GM19467 (cell line): Measurements from ENCODE around the gene LRRC56.
"Not testable (repeated sequence)": the region's sequence is repeated elsewhere in the genome, so short reads cannot be mapped to it uniquely, and the experiment has no call there.

ENCODE experiments used
- ATAC-seq: cut with Tn5 transposase; IDR thresholded peaks from one replicate; pipeline ENCODE4 v1.9.1; 2021; ENCODE audit warnings: mild to moderate bottlenecking, moderate library complexity; ENCODE audit not compliant: unreplicated experiment

LRRC56 gene

DNA sequence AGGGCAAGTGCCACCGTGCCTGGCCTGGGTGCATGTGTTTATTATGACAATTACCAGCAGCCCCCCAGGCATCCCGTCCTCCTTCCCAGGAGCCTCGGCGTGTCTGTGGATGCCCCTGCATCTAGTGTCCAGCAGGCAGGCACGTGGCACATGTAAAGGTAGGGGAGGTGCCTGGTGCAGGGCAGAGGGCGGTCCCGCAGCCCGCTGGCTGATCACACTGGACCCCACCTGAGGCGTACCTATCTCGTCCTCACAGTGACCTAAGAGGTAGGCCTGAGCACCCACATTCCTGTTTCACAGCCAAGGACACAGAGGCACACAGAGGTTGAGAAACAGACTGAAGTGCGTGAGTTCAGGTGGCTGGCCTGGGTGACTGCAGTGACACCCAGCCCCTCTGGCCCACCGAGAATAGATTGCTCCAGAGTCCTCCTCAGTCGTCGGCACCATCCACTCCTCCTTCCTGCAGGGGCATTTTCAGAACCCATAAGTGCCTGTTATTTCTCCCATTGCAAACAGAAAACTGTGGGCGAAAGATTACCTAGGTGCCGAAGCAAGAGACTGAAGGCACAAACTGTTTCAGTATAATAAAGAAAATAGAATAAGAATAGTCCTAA lies 35.9 kb downstream of the LRRC56 start:
- no peak for ATAC-seq

DNA sequence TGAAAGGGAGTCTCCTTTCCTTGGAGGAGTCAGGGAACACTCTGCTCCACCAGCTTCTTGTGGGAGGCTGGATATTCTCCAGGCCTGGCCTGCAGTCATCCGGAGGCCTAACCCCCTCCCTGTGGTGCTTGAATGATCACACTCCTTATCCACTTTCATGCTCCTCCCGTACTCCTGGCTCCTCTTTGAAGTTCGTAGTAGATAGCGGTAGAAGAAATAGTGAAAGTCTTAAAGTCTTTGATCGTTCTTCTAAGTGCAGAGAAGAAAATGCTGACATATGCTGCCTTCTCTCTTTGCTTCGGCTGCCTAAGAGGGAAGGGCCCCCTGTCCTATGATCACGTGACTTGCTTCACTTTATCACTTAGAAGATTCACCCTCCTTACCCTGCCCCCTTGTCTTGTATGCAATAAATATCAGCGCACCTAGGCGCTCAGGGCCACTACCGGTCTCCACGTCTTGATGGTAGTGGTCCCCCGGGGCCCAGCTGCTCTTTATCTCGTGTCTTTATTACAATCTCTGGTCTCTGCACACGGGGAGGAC lies 36.8 kb downstream of the LRRC56 start:
- ATAC-seq, result not testable (repeated sequence)

DNA sequence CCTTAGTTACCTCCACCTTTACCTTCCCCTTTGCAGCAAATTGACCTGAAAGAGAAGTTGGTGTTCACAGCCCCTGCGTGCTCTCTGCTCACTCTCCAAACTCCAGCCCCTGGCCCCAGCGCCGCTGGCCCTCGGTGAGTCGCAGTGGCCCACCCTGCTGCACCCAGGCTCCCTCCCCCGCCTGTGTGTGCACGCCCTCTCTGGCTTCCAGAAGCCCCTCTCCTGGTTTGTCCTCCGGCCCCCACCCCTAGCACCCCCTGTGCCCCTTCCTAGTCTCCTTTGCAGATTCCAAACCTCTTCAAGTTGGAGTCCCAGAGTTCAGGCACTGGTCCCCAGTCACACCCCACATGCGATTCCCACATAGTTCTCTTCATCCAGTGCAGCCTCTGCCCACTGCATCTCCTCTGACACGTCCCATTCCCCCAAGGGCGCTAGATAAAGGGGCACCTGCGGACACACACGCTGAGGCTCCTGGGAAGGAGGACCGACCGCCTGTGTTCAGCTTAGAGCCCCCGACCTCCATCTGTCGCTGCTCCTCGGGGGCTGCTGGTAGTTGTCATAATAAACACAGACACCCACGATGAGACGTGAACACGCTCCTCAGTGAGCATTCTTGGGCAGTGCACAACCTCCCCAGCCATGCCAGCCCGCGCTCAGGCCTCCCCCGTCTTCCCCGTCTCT lies 37.4 kb downstream of the LRRC56 start:
- ATAC-seq, result no peak

DNA sequence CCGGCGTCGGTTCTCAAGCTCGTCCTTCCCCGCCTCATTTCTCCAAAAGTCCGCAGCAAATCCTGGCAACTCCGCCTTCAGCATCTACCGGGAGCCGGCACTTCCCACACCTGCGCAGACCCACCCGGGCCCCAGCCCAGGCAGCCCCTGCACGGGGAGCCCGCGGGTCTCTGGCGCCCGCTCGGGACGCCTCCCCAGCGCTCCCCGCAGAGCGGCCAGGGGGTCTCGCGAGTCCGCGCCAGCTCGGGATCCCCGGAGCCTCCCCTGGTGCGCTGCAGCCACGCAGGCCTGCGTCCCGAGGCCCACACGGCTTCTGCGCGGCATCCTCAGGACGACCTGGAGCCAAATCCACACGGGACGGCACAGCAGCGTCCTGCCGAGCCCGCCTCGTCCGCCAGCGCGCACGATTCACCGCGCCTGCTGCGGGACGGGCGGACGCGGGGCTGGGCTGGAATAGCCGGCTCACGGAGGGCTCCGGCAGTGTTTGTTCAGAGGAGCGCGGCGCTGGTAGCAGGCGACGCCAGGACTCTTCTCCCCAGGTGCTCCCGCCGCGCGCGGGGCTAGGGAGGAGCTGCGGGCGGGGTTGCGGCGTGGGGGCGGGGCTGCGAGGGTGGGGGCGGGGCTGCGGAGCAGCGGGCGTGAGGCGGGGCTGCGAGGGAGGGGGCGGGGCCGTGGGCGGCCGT lies 38.1 kb downstream of the LRRC56 start:
- ATAC-seq, result peak; percentile 29

DNA sequence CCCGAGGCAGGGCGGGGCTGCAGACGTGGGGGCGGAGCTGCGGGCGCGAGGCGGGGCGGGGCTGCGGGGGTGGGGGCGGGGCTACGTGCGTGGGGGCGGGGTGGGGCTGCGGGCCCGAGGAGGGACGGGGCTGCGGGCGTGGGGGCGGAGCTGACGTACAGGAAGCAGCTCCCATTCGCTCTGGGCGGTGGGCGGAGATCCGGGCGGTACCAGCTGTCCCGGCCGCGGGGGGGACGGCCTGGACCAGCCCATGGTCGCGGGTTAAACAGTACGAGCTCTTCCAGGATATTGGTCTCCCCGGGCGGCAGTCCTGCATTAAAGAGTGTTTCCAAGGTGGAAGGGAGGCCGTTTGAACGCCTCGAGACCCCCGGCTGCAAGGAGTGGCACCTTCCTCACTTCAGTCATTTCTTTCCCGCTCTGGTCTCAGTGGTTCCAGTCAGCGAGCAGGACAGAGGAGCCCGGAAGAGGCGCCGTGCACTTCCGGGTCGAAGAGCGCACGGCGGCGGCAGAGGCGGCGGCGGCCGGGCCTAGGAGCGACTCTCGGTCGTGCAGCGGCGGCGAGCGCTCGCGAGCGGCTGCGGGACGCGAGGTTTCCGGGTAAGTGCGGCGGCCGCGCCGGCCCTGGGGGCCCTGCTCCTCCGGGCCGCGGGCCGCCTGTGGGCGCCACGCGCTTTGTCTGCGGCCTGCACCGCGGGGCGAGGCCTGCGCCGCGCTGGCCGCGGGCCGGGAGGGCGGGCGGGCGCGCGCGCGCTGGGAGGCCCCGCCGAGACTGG lies 38.9 kb downstream of the LRRC56 start, which contains the start of gene PHRF1:
PHRF1 (plus strand) TSS at position 475 of the 773 bp plus-strand sequence. CDS start 5,043 bp downstream, outside the sequence.
- peak; percentile 72 for ATAC-seq

DNA sequence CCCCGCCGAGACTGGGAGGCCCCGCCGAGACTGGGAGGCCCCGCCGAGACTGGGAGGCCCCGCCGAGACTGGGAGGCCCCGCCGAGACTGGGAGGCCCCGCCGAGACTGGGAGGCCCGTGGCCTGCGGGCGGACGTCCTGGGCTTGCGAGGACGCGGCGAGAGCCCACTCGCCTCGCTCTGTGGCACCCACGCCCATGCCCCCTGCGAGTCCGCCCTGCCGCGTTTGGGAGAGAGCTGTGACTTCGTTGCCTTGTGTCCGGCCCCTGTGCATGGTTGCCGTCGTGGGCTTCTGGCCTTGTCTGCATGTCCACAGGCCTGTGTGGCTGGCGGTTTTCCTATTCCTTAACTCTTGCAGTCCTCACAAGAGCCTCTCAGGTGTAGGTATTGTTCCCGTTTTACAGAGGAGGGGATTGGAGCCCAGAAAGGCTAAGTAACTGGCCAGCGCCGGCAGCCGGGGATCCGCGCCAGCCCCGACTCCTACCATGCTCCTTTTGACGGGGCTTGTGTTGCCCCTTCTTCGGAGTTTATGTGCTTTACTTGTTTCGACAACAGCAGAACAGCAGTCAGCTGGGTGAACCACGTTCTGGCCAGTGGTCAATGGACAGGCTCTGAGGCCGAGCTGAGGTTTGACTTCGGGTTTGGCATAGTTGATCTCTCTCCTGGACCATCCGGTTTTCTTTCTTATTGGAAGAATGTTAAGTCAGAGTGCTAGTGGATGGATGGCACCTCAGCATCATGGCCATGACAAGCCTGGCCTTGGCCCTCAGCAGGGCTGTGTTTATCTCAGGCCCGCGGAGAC lies 39.7 kb downstream of the LRRC56 start:
- no peak for ATAC-seq

DNA sequence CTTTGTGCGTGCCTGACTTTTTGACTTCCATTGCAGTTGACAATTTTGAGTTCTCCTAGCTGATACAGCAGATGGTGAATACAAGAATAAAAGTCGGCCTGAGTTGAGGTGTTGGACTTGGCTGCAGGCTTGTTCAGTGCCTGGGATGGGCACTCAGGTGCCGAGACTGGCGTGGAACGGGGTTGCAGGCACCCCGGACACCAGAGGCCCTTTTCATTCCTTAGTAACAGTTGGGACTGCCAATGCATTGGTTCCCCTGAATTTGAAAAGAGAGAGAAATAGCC lies 40.2 kb downstream of the LRRC56 start:
- ATAC-seq, result no peak

DNA sequence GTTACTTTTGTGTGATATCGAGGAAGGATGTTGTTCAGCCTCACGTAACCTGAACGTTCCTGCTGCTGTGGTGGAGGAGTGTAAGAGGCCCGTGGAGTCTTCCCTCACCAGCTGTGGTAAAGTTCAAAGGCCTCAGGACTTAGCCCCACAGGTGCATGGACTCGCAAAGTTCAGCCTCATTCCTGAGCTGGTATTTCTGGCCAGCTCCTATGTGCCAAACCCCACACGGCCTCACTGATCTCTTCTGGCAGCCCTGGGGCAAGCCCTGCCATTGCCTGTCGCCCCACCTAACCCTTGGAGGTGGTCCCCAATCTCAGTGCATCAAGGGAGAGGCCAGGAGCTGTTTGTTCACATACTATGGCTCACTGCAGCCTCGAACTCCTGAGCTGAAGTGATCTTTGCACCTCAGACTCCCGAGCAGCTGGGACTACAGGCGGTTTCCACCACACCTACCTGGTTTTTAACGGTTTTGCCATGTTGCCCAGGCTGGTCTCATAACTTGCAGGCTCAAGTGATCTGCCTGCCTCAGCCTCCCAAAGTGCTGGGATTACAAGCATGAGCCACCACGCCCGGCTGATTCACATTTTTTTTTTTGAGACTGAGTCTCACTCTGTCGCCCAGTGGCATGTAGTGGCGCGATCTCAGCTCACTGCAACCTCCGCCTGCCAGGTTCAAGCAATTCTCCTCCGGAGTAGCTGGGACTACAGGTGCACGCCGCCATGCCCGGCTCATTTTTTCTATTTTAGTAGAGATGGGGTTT lies 41.1 kb downstream of the LRRC56 start:
- ATAC-seq, result no peak

DNA sequence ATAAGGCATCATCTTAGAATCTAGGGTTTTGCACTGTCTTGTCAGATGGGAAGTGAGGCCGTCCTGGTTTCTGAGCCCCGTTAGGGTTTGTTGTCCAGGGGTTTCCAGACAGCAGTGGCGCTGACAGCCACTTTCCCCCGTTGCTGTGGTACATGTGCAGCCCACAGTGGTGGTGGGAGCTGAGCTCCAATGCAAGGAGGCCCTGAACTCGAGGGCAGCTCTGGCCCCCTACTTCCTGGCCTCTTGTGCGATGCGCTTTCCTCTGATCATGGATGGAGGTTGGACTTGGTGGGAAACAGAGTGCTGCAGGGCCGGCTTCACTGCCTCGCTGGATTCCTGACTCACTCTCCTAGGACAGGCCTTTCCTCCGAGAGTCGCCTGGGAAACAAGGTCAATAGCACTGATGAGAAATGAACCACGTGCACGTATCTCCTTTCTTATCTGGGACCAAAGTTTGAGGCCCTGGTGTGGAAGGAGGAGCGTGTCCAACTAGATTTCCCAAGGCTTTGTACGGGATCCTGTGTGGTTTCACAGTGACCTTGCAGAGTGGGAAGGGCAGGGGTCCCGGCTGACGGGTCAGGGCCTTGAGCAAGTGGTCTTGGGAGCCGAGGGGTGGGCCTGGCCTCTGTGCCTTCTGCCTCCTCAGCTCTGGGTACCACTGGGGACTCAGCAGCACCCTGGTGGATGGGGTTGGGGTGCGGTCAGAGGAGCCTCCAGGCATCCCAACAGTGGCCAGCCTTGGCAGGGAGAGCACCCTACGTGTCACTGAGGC lies 42.7 kb downstream of the LRRC56 start:
- no peak for ATAC-seq

DNA sequence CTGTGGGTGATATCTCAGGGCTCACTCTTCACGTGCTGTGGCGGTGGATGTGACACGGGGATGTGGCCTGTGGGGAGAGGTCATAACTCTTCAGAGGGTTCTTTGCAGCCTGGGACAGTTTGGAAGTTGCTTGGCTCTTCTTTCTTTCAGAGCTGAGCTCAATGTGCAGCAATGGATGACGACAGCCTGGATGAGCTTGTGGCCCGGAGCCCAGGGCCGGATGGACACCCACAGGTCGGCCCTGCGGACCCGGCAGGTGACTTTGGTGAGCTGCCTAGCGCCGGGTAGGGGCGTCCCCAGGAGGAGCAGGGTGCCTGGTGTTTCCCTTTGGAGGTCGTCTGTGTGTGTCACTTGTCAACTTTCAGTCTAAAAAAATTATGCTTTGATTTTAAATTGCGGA lies 44.0 kb downstream of the LRRC56 start:
- ATAC-seq, result no peak

DNA sequence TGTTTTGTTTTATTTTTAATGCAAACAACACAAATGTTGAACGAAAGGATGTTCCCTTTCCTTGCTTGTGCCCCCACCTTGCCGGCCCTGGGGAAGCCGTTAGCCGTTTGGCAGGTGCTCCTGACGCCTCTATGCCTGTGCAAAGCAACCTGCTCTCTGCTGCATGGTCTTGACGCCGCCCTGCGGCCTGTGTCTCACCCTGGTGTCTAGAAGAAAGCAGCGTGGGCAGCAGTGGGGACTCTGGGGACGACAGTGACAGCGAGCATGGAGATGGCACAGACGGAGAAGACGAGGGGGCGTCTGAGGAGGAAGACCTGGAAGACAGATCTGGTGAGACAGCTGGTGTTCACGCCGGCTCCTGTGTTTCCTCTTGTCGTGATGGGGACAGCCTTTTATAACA lies 44.4 kb downstream of the LRRC56 start:
- ATAC-seq, result no peak

DNA sequence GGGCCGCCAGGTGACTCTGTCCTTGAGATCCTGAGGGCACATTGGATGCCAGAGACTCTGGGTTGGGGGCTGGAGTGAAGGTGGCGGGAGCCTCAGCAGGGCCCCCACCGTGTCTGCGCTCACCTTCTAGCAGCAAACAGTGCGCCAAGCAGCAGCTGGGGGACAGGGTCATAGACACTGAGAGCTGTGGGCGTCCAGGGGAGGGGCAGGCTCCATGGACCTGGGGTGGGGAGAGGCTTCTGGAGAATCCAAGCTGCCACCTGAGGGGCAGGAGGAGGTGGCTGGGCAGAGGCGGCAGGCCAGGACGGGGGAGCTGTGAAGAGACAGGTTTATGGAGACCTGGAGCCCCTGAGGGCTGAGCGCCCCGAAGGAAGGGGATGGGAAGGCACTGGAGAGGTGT lies 47.0 kb downstream of the LRRC56 start:
- no peak for ATAC-seq

DNA sequence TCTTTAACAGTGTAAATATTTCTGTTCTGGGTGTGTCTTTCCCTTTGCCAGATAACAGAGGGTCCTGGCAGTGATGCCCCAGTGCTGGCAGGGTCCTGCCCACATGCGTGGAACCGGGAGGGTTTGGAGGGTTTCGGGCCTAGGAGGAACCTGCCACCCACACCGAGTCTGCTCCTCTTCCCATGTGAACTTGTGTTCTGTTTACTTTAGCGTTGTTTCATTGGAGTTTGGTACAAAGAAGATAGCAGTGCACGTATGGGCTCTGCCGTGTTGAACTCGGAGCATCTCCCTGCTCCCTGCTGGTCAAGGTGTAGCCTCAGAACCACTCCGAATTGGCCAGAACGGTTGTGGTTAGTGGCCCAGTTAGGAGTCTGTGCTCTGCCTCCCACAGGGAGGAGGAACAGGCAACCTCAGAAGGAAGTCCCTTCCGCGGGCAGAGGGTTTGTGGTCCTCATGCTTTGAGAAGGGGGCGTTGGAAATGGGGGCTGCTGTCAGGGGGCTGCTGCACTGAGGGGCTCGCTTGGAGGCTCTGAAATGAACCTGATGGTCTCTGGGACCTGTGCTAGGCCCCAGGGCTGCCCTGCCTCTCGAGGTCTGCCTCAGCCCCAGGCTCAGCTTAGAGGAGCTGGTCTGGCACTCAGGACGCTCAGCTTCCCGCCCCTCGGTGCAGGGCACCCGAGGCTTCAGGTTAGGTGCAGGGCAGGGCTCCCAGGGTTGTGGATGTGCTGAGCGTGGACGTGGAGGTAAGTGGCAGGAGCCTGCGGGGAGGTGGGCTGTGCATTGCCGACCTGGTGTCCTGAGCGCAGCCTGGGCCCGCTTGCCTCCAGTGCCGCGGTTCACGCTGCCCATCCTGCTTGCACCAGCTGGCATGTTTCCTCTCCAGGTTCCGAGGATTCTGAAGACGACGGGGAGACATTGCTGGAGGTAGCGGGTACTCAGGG lies 49.3 kb downstream of the LRRC56 start:
- no peak for ATAC-seq

DNA sequence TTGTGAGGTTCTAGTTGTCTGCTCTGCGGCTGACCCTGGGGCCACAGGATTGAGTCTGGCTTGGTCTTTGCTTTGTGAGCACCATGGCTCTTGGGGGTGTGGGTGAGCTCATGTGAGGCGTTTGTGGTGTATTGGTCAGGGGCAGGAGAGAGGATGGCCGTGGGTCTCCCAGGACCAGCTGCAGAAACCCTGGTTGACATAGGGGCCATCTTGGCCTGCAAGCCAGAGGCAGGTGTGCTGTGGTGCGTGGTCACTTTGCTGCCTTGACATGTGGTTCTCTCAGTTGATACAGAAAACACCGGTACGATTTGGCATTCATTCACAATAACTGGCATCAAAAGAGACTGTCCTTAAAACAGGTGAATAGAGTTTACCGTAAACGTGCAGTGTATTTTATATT lies 50.2 kb downstream of the LRRC56 start:
- ATAC-seq, result no peak

DNA sequence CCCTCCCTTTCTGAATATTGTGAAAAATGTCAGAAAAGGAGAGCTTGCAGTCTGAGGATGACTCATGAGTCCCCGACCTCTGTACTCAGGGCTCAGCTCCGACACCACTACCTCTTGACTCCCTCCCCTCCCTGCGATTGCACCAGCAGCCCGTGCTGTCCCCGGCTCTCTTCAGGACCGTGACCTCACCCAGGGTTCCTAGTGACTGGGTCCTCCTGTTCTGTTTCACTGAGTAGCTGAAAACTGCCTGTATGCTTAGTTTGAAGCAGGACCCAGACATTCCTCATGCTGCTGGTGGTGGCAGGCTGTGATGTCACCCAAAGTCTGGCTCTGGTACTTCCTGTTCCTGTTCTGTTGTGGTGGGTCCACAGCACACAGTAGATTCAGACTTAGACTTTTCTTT lies 50.7 kb downstream of the LRRC56 start:
- no peak for ATAC-seq

DNA sequence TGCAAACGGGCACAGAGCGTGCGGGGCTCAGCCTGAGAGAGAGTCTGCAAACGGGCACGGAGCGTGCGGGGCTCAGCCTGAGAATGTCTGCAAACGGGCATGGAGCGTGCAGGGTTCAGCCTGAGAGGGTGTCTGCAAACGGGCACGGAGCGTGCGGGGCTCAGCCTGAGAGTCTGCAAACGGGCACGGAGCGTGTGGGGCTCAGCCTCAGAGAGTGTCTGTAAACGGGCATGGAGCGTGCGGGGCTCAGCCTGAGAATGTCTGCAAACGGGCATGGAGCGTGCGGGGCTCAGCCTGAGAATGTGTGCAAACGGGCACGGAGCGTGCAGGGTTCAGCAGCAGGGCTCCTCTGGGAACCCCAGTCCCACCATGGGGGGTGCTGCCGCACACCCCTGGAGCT lies 52.5 kb downstream of the LRRC56 start:
- ATAC-seq, result no peak

DNA sequence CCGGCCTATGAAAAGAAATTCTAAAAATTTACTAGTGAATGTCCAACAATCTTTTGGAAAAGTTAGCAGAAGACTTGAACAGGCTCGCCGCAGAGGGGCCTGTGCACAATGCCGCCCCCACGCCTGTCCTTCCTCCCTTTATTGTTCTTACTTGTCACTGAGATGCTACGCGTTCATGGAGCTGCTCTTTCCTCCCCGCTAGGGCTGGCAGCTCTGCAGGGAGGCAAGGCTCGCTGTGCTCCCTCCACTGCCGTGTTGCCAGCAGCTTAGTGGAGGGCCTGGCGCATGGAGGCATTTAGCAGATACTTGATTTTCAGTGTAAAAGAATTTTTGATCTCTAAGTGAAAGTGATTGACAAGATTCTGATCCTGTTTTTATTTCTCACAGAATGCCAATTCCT lies 53.7 kb downstream of the LRRC56 start:
- no peak for ATAC-seq

DNA sequence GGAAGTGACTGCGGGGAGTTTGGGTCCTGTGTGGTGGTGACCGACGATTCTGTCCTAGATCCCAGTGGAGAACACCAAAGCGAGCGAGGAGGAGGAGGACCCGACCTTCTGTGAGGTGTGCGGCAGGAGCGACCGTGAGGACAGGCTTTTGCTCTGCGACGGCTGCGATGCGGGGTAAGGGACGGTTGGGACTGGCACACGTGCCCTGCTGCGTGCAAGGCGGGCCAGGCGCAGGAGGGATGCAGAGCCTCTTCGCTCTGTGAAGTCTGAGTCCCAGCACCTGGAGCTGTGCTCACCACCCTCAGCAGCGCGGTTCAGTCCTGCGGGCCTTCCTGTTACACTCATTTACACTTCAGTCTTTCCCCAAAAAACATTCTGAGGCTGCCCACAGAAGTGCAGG lies 55.2 kb downstream of the LRRC56 start:
- ATAC-seq, result no peak
